GM12891 (cell line): Measurements from ENCODE around the gene MZT2B.
"Not testable (repeated sequence)": the region's sequence is repeated elsewhere in the genome, so short reads cannot be mapped to it uniquely, and the experiment has no call there.

Experiments used
- PAX5 ChIP-seq: IDR thresholded peaks from 2 replicates; pipeline ENCODE4 v1.6.1; 2011; ENCODE audit warnings: low read length, moderate library complexity, mild to moderate bottlenecking; ENCODE audit not compliant: insufficient read depth, severe bottlenecking
- POLR2A ChIP-seq: IDR thresholded peaks from 2 replicates; pipeline ENCODE4 v1.6.1; 2011; ENCODE audit warnings: low read depth, low read length, control low read depth
- POLR2AphosphoS5 ChIP-seq: IDR thresholded peaks from 2 replicates; pipeline ENCODE4 v1.6.1; 2011; ENCODE audit warnings: low read depth, low read length, control low read depth
- POU2F2 ChIP-seq: IDR thresholded peaks from 2 replicates; pipeline ENCODE4 v1.6.1; 2011; ENCODE audit warnings: low read depth, mild to moderate bottlenecking, control low read depth, low read length, moderate library complexity
- SPI1 ChIP-seq: IDR thresholded peaks from 2 replicates; pipeline ENCODE4 v1.6.1; 2011; ENCODE audit warnings: low read depth, low read length, control low read depth
- TAF1 ChIP-seq: IDR thresholded peaks from 2 replicates; pipeline ENCODE4 v1.6.1; 2011; ENCODE audit warnings: low read depth, low read length, control low read depth

DNA sequence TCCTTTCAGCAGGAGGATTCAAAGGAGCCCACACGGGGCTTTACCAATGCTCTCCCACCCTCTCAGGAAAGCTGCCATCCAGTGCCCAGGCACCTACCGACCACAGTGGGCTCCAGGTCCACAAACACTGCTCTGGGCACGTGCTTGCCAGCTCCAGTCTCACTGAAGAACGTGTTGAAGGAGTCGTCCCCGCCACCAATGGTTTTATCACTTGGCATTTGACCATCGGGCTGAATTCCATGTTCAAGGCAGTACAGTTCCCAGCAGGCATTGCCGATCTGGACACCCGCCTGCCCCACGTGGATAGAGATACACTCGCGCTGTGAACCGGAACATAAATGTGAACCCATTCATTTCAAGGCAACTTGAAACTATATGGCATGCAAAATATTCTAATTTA lies 14.0 kb downstream of the MZT2B start:
- not testable (repeated sequence) for TF ChIP-seq POLR2A, POLR2AphosphoS5, TAF1, POU2F2, PAX5, SPI1
